SU-DHL-6 (cell line): Measurements from ENCODE around the gene DOCK6.

Experiments
- H2AFZ ChIP-seq: fragments of 200-600 bp; sonication (generic); 2 replicates; pipeline ENCODE4 v1.6.1; 2014; ENCODE audit warnings: low read depth, mild to moderate bottlenecking, moderate library complexity, mixed read lengths, antibody characterized with exemption, low read length; ENCODE audit not compliant: severe bottlenecking
- H3F3A ChIP-seq: fragments of 200-600 bp; shearing (Covaris generic); 2 replicates; pipeline ENCODE4 v1.6.0; 2016; ENCODE audit warnings: antibody characterized with exemption, mild to moderate bottlenecking; ENCODE audit not compliant: insufficient read depth
- H3K27ac ChIP-seq: fragments of 200-600 bp; sonication (generic); 2 replicates; pipeline ENCODE4 v1.5.1; 2016; ENCODE audit warnings: low read depth, mild to moderate bottlenecking, low read length, moderate library complexity, mixed read lengths
- H3K27me3 ChIP-seq: fragments of 200-600 bp; sonication (generic), shearing (Covaris generic); 2 replicates; pipeline ENCODE4 v1.6.0; 2014; ENCODE audit warnings: mild to moderate bottlenecking, low read length
- H3K36me3 ChIP-seq: fragments of 200-600 bp; sonication (generic); 2 replicates; pipeline ENCODE4 v1.6.1; 2014; ENCODE audit warnings: mild to moderate bottlenecking, low read length, mixed read lengths
- H3K4me2 ChIP-seq: fragments of 300-600, 200-600 bp; shearing (Covaris generic), sonication (generic); 2 replicates; pipeline ENCODE4 v1.6.0; 2014; ENCODE audit warnings: low read length, low read depth, mild to moderate bottlenecking; ENCODE audit not compliant: poor library complexity, severe bottlenecking
- H3K4me3 ChIP-seq: fragments of 200-600 bp; sonication (generic); 2 replicates; pipeline ENCODE4 v1.5.1; 2014; ENCODE audit warnings: antibody characterized with exemption, low read length, mild to moderate bottlenecking, mixed read lengths; ENCODE audit not compliant: insufficient read depth, poor library complexity, severe bottlenecking
- H3K79me2 ChIP-seq: fragments of 200-600 bp; sonication (generic); 2 replicates; pipeline ENCODE4 v1.6.1; 2014; ENCODE audit warnings: mild to moderate bottlenecking, low read length, moderate library complexity; ENCODE audit not compliant: insufficient read depth
- H3K9ac ChIP-seq: fragments of 200-600 bp; sonication (generic); 2 replicates; pipeline ENCODE4 v1.7.0; 2014; ENCODE audit warnings: mild to moderate bottlenecking, low read length
- H3K9me2 ChIP-seq: fragments of 200-600 bp; sonication (generic); replicated peaks from 2 replicates; pipeline ENCODE4 v1.6.1; 2014; ENCODE audit warnings: low read length; ENCODE audit not compliant: insufficient read depth
- H3K9me3 ChIP-seq: fragments of 200-600 bp; sonication (generic); 2 replicates; pipeline ENCODE4 v1.6.1; 2014; ENCODE audit warnings: low read length, mixed read lengths; ENCODE audit not compliant: insufficient read depth
- H4K20me1 ChIP-seq: fragments of 200-600 bp; sonication (generic); 2 replicates; pipeline ENCODE4 v1.6.1; 2014; ENCODE audit warnings: low read depth, mild to moderate bottlenecking, antibody characterized with exemption, low read length, moderate library complexity, mixed read lengths
- EZH2phosphoT487 ChIP-seq: fragments of 200-600 bp; sonication (generic), shearing (Covaris generic); conservative IDR thresholded peaks from 2 replicates; pipeline ENCODE4 v1.6.1; 2018; ENCODE audit warnings: mild to moderate bottlenecking, antibody characterized with exemption, low read length, moderate library complexity, mixed read lengths
- TF ChIP-seq, protein P1 (sequence below): fragments of 200-600 bp; sonication (generic); IDR thresholded peaks from one replicate; pipeline ENCODE4 v1.5.1; 2017; ENCODE audit warnings: antibody characterized with exemption, mild to moderate bottlenecking, low read length, moderate library complexity; ENCODE audit not compliant: insufficient read depth, poor library complexity, severe bottlenecking

DOCK6 gene

DNA sequence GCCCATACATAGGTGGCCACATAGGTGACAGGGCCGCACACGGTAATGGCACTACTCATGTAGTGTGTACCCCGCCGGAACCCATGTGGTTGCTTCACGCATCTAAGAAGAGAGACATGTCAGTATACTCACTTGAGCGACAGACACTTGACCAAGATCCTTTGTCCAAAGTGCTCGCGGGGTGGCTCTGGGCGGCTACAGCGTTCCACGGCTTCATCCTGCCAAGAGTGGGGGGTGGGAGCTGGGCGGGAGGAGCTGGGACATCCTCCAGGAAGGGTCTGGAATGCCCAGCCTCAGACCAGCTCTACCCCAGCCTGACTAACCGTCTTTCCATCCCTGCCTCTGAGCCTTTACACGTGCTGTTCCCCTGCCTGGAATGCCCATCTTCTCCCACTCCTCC, 14.4 kb downstream of the DOCK6 start:
- H3K36me3 ChIP-seq, result no peaks in the 10 kb centered on the region
- H4K20me1 ChIP-seq, result no peaks in the 10 kb centered on the region
- H3K4me3 ChIP-seq, result no peak overlapping the region
- H3K27ac ChIP-seq, result no peak overlapping the region
- H3K9ac ChIP-seq, result no peak overlapping the region
- no peaks in the 10 kb centered on the region for H3K9me3 ChIP-seq
- no peaks in the 10 kb centered on the region for H3K27me3 ChIP-seq
- no peaks in the 10 kb centered on the region for H3K79me2 ChIP-seq
- no peaks in the 10 kb centered on the region for H3F3A ChIP-seq
- no peaks in the 10 kb centered on the region for H3K9me2 ChIP-seq
- H3K4me2 ChIP-seq, result no peak overlapping the region
- H2AFZ ChIP-seq, result no peak overlapping the region
- no peak for TF ChIP-seq EZH2phosphoT487
- TF ChIP-seq, protein P1, sequence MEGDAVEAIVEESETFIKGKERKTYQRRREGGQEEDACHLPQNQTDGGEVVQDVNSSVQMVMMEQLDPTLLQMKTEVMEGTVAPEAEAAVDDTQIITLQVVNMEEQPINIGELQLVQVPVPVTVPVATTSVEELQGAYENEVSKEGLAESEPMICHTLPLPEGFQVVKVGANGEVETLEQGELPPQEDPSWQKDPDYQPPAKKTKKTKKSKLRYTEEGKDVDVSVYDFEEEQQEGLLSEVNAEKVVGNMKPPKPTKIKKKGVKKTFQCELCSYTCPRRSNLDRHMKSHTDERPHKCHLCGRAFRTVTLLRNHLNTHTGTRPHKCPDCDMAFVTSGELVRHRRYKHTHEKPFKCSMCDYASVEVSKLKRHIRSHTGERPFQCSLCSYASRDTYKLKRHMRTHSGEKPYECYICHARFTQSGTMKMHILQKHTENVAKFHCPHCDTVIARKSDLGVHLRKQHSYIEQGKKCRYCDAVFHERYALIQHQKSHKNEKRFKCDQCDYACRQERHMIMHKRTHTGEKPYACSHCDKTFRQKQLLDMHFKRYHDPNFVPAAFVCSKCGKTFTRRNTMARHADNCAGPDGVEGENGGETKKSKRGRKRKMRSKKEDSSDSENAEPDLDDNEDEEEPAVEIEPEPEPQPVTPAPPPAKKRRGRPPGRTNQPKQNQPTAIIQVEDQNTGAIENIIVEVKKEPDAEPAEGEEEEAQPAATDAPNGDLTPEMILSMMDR, result no peak

DNA sequence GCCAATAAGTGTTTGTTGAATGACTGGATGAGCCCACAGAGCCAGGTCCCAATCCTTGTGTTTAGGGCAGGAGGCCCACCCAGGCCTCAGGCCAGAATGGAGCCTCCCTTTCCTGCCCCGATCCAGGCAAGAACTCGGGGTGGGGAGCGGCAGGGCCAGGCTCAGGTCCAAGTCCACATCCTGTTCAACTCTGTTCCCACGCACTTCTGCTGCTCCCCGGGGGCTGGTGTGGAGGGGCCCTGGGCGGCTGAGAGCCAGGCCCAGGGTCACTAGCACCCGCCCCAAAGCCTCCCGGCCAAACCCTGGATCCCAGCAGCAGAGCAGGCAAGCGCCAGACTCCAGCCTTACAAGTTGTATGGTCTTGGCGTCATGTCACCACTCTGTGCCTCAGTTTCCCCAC, 14.9 kb downstream of the DOCK6 start:
- H3K9ac ChIP-seq, result no peak overlapping the region

DNA sequence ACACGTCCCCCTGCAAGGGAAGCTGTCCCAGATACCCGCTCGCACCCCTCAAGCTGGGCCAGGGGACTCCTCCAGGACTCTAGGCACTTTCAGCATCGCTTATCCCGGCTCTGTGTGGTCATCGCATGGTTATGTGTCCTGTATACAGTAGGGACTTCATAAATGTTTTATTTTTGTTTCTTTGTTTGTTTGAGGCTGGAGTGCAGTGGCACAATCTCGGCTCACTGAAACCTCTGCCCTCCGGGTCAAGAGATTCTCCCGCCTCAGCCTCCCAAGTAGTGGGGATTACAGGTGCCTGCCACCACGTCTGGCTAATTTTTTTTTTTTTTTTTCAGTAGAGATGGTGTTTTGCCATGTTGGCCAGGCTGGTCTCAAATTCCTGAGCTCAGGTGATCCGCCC, 15.4 kb downstream of the DOCK6 start:
- Histone ChIP-seq H3K27me3 (no peaks in the 10 kb centered on the region), H3K9me2 (no peaks in the 10 kb centered on the region), H3K79me2 (no peaks in the 10 kb centered on the region), H3F3A (no peaks in the 10 kb centered on the region), H2AFZ (no peak overlapping the region), H3K4me2 (no peak overlapping the region), H3K4me3 (no peak overlapping the region), H3K9ac (no peak overlapping the region), H3K36me3 (no peaks in the 10 kb centered on the region), H3K27ac (no peak overlapping the region), H3K9me3 (no peaks in the 10 kb centered on the region), H4K20me1 (no peaks in the 10 kb centered on the region)
- TF ChIP-seq EZH2phosphoT487, result no peak
- TF ChIP-seq, protein P1, result no peak

More for the DNA sequence above, 14.9 kb downstream of the DOCK6 start:
- no peaks in the 10 kb centered on the region for H3K27me3 ChIP-seq
- H3F3A ChIP-seq, result no peaks in the 10 kb centered on the region
- no peak overlapping the region for H3K4me2 ChIP-seq
- H3K36me3 ChIP-seq, result no peaks in the 10 kb centered on the region
- H3K9me2 ChIP-seq, result no peaks in the 10 kb centered on the region
- no peaks in the 10 kb centered on the region for H3K79me2 ChIP-seq
- H2AFZ ChIP-seq, result no peak overlapping the region
- no peak overlapping the region for H3K4me3 ChIP-seq
- TF ChIP-seq, protein P1, result no peak
- TF ChIP-seq EZH2phosphoT487, result no peak
- H3K9me3 ChIP-seq, result no peaks in the 10 kb centered on the region
- H3K27ac ChIP-seq, result no peak overlapping the region
- H4K20me1 ChIP-seq, result no peaks in the 10 kb centered on the region
